NCI-H128 (cell line): ENCODE measurements around the gene SLC36A4.
A peak's percentile ranks its signal among the peaks of the same experiment; 100 is the strongest.
"Not testable (repeated sequence)": the region's sequence is repeated elsewhere in the genome, so short reads cannot be mapped to it uniquely, and the experiment has no call there.

Source experiments
- DNase-seq: peaks from one replicate; lab custom pipeline; 2025; ENCODE audit not compliant: unreplicated experiment; lab: John Stamatoyannopoulos, UW

The SLC36A4 gene

DNA sequence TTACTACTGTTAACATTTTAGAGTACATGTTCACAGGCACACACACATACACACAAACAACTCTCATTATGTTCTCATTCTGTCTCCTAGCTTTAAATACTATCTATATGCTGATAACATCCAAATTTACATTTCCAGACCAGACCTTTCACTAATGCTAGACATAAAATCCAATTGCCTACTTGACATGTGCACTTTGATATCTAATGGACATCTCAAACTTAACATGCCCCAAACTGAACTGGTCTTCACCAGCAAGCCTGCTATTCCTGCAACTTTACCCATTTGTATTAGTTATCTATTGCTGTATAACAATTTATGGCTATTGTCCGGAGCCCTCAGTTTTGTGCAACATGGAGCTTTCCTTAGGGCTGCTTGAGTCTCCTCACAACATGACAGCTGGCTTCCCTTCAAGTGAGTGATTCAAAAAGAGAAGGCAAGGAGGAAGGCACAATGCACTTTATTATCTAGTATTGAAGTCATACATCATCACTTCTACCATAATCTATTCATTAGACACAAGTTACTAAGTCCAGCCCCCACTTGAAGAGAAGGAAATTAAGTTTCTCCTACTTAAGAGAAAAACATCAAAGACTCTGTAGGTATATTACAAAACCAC, 3.0 kb downstream of the SLC36A4 start:
- no peak for DNase-seq

DNA sequence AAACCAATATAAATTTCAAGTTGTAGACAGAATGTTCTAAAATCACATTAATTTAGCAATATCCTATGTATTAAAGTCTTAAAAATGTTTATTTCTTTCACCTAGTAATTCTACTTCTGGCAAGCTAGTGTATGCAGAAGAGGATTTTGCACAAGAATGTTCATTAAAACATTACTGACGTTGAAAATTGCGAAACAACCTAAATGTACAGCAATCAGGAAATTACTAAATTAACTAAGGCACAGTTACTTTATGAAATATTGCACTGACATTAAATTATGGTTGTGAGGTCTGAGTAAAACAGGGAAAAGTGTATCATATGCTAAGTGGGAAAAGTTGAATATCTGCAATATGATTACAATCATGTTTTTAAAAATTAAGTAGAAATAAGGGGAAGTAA, 4.1 kb downstream of the SLC36A4 start:
- no peak for DNase-seq

DNA sequence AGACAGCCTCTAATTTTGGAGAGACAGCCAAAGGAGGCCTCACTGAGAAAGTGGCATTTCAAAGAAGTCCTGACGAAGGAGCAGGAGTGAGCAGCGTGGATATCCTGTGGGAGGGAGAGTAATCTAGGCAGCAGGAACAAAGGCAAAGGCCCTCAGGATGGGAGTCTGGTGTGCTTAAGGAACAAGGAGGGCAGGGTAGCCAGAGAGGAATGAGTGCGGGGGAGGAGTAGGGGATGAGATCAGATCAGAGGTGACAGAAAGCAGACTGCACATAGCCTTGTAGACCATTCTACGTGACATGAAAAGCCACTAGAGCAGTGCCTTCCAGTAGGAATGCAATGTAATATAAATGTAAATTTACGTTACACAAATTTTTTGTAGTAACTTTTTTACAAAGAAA, 5.6 kb downstream of the SLC36A4 start:
- no peak for DNase-seq

DNA sequence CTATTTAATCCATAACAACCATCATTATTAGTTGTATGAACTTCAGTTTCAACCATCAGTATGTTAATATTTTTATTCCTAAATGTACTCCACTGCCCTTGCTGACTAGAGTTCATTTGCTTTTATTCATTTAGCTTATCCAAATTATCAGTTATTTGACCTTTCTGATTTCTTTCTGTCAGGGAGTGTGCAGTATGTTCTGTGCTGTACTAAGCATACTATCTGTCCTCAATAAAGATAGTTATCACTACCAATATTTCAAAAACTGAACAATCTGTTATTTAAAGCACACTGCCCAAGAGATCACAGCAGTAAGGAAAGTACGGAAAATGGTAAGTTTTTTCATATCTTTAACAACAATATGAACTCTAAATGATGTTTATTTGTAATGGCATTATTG, 8.3 kb downstream of the SLC36A4 start:
- no peak for DNase-seq

DNA sequence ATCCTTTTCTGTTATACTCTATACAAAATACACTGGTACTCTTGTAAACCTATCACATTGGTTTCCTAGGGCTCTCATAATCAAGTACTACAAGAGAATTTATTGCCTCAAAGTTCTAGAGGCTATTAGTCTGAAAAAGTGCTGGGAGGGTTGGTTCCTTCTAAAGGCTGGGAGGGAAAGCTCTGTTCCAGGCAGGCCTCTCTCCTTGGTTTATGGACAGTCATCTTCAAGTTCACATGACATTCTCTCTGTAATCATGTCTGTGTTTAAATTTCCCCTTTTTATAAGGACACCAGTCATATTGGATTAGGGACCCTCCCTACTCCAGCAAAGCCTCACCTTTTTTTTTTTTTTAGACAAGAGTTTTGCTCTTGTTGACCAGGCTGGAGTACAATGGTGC, 9.1 kb downstream of the SLC36A4 start:
- DNase-seq: no peak

DNA sequence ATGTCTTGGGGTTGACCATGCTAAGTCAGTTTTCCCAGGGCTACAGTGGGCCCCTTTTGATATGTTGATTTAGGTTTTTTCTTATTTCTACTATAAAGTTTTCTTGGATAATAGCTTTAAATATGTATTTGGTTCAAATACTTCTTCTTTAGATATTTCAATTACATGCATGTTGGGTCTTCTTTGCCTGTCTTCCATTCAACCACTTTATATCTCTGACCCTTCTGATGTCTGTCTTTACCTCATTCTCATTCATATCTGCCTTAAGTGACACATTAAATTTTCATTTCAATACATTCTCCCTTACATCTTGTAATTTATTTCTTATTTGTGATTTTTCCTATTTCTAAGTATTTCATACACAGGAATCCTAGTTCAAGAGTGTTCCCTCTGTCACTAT, 10.5 kb downstream of the SLC36A4 start:
- DNase-seq: no peak

DNA sequence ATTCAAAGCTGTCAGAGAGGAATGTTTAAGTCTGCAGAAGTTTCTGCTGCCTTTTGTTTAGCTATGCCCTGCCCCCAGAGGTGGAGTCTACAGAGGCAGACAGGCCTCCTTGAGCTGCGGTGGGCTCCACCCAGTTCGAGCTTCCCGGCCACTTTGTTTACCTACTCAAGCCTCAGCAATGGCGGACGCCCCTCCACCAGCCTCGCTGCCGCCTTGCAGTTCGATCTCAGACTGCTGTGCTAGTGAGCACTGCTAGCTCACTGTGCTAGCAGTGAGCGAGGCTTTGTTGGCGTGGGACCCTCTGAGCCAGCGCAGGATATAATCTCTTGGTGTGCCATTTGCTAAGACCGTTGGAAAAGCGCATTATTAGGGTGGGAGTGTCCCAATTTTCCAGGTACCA, 19.9 kb downstream of the SLC36A4 start:
- DNase-seq: not testable (repeated sequence)

DNA sequence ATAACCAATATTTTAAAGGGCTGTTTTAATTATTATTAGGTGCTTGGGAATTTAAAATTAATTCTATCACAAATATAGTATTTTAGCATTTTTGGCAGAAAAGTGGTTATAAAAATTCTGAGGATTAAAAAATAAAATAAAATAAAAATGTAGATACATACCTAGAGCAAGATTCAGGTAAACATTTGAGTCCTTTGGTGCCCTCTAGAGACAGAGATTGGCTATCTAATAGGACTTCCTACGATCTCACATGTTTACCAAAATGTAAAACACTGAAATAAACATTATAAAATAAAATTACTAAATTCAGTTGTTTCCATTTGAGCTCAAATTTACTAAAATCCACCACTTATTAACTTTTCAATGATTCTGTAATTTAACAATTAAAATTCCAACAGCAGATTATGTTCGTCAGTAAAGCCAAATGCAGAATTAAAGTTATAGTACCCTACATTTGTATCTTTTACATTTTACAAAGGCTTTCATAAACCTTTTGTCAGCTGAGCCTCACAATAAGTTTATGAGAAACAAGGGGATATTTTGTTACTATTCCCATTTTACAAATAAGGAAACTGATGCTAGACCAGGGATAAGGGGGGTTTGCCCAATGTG, 27.7 kb downstream of the SLC36A4 start:
- DNase-seq: no peak

DNA sequence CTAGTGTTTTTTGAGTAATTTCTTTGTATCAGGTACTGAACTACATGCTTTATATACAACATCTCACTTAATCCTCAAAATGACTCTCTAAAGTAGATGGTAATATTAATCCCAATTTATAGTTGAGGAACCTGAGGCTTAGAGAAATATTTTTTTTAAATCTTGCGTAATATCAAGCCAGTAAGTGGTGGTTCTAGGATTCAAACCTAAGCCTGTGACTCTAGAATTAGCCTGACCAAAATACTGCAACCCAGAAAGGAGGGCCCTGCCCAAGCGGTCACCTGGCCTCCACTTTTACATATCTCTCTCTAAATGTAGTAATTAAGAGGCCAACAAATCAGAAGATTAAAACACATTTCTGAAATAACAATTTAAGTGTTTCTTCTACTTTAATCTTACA, 28.6 kb downstream of the SLC36A4 start:
- DNase-seq: no peak

DNA sequence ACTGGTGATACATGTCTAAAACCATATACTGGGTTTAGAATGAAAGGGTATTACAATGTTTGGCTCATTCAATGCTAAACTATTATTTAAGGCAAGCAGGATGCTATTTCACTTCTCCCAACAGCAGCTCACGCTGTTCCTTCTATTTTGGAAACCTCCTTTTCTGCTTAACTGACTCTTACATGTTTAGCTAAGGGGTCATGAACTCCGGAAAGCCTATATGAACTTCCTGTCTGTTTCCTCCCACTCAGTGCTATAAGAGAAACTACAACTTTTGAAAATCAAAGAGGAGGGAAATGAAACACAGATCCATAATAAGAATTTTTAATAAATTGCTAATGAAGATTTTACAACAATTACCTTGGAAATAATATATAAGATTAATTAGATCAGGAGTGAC, 30.9 kb downstream of the SLC36A4 start:
- DNase-seq: no peak

DNA sequence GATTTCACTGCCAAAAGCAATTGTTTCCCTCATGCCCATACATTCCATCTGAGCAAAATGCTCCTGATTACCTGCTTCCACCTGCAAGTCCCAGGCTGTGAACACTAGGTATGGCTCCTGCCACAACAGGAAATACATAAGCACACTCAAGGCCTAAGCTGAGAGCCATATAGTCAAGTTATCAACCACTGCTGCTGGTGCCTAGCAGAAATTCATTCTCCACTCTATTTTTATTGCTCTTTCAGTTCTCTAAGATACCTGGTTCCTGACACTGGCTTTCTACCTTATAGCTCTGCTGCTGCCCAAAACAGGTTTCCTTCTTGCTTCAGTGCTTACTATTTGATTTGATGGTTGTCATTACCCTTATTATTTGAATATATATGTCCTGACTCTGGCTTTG, 31.6 kb downstream of the SLC36A4 start:
- DNase-seq: no peak

DNA sequence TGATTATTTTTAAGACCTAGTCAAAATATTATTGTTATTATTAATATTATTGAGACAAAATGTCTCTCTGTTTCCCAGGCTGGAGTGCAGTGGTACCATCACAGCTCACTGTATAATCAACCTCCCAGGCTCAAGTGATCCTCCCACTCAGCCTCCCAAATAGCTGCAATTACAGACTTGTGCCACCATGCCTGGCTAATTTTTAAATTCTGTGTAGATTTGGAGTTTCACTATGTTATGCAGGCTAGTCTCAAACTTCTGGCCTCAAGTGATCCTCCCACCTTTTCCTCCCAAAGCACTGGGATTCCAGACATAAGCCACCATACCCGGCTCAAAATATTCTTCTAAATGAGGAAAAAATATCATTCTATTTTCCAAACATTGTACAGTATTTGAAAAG, 37.0 kb downstream of the SLC36A4 start:
- DNase-seq: no peak

DNA sequence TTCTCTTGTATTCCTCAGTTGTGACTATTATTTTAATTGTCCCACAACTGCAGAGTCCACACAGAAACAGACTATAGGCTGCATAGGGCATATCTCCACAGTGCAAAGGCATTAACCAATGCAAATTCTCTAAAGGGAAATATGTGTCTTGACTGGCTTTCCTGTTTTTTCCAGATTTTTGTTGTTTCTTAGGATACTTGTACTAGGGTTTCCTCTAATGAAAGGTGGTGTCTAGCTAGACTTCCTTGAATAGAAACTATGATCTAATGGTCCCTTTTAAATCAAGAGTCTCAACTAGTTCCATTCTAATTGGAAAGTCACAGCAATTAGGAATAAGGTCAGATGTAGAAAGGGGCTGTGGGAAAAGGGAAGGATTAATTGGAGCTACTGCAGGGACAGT, 37.6 kb downstream of the SLC36A4 start:
- DNase-seq: no peak

DNA sequence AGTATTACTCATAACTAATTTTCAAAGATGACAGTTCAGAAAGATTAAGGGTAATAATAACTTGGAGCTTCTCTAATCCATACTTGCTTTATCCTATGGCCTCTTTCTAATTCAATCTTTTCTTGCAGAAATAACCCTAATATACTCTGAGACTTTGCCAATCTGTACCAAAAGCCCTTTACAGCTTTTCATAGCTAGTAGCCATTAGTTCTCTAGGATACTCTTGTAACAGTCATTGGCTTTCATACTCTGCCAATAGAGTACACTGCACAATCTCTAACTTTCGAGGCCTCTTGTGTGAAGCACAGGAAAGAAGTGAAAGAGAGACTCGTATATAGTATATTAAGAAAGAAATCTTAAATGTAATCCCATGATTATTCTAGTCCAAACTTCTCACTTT, 38.1 kb downstream of the SLC36A4 start:
- no peak for DNase-seq

DNA sequence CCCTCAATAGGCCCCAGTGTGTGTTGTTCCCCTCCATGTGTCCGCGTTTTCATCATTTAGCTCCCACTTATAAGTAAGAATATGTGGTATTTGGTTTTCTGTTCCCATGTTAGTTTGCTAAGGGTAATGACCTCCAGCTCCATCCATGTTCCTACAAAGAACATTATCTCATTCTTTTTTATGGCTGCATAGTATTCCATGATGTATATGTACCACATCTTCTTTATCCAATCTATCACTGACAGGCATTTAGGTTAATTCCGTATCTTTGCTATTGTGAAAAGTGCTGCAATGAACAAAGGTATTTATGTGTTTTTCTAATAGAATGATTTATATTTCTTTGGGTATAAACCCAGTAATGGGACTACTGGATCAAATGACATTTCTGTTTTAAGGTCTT, 42.1 kb downstream of the SLC36A4 start:
- no peak for DNase-seq

DNA sequence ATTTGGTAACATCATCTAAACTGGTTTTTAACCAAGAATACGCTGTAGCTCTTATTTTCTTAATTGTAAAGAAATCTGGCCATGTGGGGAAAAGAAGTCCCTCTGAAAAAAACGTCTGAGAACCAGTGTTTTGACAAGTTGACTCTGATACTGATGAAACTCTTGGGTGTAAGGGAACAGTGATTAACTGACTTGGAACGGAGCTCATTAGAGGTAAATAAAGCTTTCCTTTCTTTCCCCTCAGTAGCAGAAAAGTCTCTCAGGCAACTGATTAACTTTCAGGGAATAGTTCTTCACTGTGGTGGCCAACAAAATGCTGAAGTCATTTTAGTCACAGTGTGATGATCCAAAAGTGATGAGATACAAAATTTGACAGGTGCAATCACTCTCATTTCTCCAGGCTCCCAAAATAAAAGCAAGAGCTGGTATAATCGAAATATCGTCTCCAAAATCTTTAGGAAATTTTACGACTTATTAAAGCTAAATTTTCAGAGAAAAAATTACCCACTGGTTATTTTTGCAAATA, 52.3 kb downstream of the SLC36A4 start:
- DNase-seq: no peak

DNA sequence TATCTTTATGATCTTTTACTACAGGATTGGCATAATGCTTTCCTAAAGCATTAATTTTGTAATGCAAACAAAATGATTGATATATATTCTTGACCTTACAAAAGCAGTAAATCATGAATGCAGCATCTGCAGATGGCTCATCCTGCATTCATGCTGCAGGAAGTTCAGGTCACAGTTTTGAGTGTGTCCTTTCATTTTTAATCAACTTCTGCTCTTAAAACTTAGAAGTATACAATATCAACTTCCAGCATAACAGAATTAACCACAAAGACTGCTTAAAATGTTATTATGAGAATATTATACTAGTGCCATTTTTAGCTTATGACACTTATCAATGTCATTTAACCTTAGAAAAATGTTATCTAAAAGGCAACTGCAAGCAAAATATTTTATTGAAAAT, 54.0 kb downstream of the SLC36A4 start:
- DNase-seq: no peak

DNA sequence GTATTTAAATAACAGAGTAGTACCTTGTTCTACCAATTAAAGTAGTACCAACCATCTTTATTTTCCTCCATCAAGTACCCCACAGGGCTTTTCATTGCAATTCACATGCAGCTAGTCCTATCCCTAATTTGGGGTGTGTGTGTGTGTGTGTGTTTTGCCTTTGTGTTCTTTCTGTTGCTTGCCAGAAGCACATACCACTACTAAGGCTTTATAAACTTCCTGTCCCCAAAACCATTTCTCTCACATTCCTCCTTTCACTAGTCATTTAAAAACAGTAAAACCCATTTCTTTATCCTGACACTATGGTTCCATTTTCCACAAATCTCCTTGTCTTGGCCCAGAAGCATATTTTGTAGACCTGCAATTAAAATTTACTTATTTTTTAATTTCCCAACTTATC, 54.6 kb downstream of the SLC36A4 start:
- DNase-seq: no peak

DNA sequence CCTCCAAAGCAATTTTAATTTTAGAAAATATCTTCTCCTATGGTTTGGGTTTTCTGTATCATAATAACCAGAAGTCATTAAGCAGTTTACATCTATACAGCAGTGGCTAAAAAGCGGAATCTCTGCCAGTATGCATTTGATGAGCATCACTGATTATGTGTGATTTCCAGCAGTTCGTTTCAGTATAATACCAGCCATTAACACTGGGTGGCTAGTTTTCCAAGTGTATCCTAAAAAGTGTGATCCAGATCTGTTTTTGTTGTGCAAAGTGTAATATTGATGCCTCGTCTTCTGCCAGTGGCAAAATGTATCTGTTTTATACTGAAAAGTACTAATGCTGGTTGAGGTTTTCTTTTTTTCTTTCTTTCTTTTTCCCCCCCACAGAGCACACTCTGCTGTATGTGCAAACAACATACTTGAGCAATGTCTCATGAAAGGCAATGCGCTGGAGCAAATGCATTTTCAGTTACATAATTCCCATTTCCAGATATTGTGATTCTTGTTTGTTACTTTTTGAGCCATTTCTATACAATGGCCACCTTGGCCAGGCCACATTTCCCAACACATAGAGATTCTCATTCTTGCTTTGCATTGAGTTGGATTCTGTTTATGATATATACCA, 64.2 kb downstream of the SLC36A4 start:
- no peak for DNase-seq

DNA sequence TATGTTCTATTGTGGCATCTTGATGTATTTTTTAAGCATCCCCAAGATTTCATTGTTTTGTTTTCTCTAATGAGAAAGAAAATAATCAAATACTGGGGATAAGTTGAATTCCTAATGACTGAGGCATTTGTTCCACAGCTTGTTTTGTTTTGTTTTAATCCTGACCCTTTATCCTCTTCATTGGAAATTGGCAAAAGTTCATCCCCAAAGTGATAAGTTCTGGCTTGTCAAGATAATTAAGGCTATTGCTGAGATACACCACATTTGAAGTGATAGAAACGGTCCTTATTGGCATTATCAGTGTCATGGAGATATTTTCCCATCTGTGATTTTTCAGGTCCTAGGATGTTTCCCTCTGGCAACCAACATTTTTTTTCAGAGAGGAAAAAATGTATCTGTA, 65.0 kb downstream of the SLC36A4 start:
- DNase-seq: no peak

DNA sequence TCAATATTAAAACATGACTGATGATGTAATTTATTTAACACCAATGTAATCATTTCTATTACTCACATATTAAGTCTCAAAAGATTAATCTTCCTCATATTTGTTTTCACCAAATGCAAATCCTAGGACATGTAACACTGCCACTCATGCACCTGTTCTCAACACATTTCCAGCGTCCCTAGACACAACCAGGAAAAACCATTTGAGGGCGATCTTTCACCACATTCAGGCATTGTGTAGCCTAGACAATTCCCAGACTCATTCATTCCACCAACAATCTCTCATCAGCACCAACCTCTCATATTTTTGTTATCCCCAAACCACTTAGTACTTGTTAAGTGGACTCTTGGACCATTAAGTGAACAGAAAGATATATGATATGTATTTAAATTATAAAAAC, 66.1 kb downstream of the SLC36A4 start:
- DNase-seq: peak; percentile 66

DNA sequence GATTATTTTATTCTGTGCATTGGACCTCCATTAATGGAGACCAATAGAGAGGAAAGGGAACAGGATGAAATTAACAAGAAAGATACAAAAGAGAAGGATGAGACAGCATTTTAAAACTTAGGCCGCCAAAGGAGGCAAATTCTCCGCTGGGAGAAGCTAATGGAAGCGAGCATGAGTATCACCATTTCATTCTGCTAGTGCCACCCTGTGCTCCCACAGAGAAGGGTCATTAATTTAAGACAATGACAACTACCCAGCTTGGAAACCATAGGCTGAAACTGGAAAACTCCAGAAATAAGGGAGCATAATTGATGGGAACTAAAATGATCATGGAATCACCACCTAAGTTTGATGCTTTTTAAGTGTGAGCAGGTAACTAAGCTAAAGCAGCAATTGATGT, 69.2 kb downstream of the SLC36A4 start:
- no peak for DNase-seq
